GM10248 (cell line): ENCODE measurements around the gene ZNF532.
A peak's percentile ranks its signal among the peaks of the same experiment; 100 is the strongest.

Experiments used
- CTCF ChIA-PET: fragments of 300-600 bp; sonication (Branson Sonifier 250); formaldehyde crosslinking; extraction: SDS; loops from one replicate; lab custom pipeline; 2021; ENCODE audit warnings: antibody characterized with exemption; lab: Yijun Ruan, JAX
- POLR2A ChIA-PET: fragments of 350-650 bp; sonication (Branson Sonifier 250); formaldehyde crosslinking; extraction: SDS; loops from one replicate; lab custom pipeline; 2020; ENCODE audit warnings: antibody characterized with exemption; lab: Yijun Ruan, JAX
- DNase-seq: peaks from one replicate; pipeline ENCODE4 v3.0.0; 2012; ENCODE audit errors: extremely low spot score
- TF ChIP-seq, protein P1 (sequence below): IDR thresholded peaks from 2 replicates; pipeline ENCODE4 v1.5.1; 2012; ENCODE audit warnings: mild to moderate bottlenecking, low read depth; ENCODE audit errors: extremely low read depth, missing control alignments, control extremely low read depth

ZNF532 gene

DNA sequence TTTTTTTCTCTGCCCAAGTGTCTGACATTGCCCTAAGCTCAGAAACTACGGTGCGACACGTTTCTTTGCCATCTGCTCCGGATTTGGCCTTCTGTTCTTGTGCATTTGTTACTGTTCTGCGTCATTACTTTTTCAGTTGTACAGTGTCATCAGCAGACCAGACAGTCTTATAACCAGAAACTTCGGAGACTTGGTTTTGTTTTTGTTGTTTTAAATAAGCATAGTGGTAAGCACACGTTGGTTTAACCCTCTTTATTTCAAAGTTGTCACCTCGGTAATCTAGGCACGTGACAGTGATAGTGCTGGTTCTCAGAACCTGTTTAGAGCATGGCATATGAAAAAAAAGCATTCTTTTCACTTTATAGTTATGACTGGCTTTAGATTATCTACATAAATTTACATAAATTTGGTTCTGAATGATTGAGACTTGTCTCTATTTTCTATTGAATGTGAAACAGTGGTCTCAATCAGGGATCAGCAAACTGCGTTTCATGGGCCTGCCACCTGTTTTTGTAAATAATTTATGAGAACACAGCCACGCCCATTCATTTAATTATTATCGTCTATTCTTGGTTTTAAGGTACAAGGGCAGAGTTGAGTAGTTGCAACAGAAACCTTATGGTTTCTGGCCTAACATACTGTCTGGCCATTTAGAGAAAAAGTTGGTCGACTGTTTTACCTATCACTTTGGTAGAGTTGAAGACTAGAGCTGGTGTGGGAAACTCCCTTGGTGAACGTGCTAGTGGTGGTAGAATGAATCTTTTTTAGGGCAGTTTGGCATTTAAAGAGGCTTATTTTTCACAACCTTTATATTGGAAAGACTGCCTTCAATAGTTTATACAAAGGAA, 106.5 kb downstream of the ZNF532 start:
- CTCF ChIA-PET = no interaction called here
- POLR2A ChIA-PET = no interaction called here
- peak; percentile 39 for DNase-seq
- TF ChIP-seq, protein P1, sequence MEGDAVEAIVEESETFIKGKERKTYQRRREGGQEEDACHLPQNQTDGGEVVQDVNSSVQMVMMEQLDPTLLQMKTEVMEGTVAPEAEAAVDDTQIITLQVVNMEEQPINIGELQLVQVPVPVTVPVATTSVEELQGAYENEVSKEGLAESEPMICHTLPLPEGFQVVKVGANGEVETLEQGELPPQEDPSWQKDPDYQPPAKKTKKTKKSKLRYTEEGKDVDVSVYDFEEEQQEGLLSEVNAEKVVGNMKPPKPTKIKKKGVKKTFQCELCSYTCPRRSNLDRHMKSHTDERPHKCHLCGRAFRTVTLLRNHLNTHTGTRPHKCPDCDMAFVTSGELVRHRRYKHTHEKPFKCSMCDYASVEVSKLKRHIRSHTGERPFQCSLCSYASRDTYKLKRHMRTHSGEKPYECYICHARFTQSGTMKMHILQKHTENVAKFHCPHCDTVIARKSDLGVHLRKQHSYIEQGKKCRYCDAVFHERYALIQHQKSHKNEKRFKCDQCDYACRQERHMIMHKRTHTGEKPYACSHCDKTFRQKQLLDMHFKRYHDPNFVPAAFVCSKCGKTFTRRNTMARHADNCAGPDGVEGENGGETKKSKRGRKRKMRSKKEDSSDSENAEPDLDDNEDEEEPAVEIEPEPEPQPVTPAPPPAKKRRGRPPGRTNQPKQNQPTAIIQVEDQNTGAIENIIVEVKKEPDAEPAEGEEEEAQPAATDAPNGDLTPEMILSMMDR = no peak

DNA sequence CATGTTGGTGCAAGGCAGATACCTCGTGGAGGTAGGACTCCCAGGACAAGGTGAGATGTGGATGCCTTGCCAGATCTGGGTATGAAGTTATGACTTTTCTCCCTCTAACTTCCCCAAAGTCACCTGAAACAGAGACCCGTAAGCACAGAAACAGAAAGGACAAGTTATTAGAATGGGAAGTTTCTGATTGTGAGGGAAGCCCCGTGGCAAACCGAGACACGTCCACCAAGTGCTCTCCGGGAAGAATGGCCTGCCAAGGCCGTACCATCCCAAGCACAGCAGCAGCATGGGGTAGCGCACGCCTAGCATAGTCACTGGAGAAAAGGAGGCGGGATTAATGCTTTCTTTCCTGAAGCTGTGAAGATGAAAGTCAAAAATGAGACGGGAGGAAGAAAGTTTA, 110.6 kb downstream of the ZNF532 start:
- ChIA-PET CTCF (interaction anchor here (0.9 to 2.6 kb wide), 4 partner anchors 9 to 211 kb away, joined by 3 to 8 read pairs (median 4); no protein-coding TSS in a partner anchor), POLR2A (no interaction called here)
- TF ChIP-seq, protein P1 = no peak
- no peak for DNase-seq

DNA sequence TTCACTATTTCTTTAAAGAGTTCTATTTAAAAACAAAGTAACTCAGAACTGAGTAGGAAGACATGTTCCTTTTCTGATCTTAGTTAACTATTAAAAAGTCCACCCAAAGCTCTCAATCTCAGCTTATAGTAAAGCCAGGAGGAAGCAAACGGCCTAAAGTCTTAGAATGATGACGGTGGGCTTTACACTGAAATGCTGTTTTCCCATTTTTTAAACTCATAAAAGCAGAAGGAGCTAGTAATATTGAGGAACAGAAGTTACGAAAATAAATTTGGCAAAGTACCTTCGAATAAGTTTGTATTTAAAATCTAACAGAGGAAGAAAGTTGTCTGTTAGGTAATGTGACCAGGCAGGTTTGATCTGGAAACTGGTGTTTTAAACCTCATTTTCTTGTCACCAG, 111.1 kb downstream of the ZNF532 start:
- ChIA-PET POLR2A (no interaction called here), CTCF (interaction anchor here (0.9 to 2.6 kb wide), 3 partner anchors 10 to 211 kb away, joined by 3 to 8 read pairs (median 6); no protein-coding TSS in a partner anchor)
- DNase-seq = no peak
- TF ChIP-seq, protein P1 = no peak

DNA sequence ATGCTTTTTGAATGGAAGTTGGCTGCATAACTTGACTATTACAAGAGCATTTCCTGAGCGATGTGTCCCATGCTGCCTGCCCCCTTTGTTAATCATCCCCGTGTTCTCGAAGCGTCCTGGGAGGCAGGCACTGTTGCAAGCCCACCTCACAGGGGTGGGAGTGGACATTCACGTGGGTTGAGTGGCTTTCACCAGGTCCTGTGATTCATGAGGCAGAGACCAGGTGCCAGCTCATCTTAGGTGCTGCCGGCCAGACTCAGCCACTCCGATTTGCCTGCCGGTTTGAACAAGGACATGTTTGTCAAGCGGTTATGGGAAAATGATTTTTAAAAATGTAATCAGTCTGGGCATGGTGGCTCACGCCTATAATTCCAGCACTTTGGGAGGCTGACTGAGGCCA, 112.5 kb downstream of the ZNF532 start:
- ChIA-PET POLR2A (no interaction called here), CTCF (no interaction called here)
- TF ChIP-seq, protein P1 = no peak
- DNase-seq = no peak

DNA sequence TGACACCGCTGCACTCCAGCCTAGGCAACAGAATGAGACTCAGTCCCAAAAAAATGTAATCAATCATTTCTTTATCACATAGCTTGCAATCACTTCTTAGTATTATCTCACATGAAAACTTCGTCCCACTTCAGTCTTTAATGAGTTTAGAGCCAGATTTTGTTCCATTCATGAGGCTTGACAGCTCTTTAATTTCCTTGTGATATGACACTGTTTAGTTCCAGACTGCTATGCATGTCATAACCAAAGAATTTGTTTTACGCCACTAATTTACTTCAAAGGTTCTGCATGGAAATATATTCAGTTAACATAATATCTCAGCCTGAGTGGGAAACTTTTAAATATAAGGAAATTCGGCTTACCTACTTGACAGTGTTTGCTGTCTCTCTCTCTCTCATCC, 113.1 kb downstream of the ZNF532 start:
- TF ChIP-seq, protein P1 = no peak
- POLR2A ChIA-PET = no interaction called here
- DNase-seq = no peak
- CTCF ChIA-PET = interaction anchor here (1.5 kb wide), 1 partner anchor 9 kb away, joined by 5 read pairs; no protein-coding TSS in a partner anchor

DNA sequence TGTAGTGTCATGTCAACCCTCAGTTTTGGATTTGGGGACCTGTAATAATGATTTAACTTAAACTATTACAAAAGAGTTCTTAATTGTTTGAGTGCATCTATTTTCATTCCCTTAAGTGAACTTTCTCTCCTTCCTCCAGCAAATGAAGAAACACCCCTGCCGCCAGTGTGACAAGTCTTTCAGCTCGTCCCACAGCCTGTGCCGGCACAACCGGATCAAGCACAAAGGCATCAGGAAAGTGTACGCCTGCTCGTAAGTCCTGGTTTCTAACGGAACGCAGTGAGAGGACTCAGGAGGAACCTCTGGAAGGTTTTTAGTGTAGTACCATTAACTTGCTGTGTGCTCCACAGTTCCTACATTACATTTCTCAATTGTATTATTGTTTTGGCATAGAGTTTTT, 114.2 kb downstream of the ZNF532 start:
- POLR2A ChIA-PET = no interaction called here

More for the DNA sequence above, 114.2 kb downstream of the ZNF532 start:
- CTCF ChIA-PET = interaction anchor here (1.5 kb wide), 1 partner anchor 10 kb away, joined by 5 read pairs; no protein-coding TSS in a partner anchor
- DNase-seq = no peak
- TF ChIP-seq, protein P1 = no peak
